ENCODE data around the gene ANKRD28. TPM values are rescaled to one million over a fixed set of nuclear protein-coding genes. Genes with fewer than 3 reads are reported as not detected.

The ANKRD28 gene
- total and polyA plus RNA-seq, 9 of the 15 experiments (the other 6 are each of a cell fraction or from before 2014, with no cell fraction given): 11.7 to 66.0 (median 36.7) TPM

DNA sequence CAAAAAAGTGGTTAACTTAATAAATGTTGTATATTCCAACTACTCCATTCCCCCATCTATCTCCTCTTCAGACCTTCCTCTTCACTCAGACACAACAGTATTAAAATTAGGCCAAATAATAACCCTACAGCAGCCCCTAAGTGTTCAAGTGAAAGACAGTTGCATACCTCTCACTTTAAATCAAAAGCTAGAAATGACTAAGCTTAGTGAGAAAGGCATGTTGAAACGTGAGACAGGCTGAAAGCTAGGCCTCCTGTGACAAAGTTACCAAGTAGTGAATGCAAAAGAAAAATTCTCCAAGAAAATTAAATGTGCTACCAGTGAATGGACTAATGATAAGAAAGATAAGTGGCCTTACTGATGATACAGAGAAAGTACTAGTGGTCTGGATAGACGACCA, 71.7 kb downstream of the ANKRD28 start (continued):
- TF ChIP-seq ATF7 (IDR thresholded peaks at IDR 0.05) (no peak), PHF20 (IDR thresholded peaks at IDR 0.05; ENCODE audit: partially characterized antibody) (no peak), KAT2B (IDR thresholded peaks at IDR 0.05; ENCODE audit: low read depth, low read length) (no peak), ZNF699 (CRISPR knock-in tag; IDR thresholded peaks at IDR 0.05; ENCODE audit: insufficient replicate concordance) (no peak), ZNF212 (CRISPR knock-in tag; IDR thresholded peaks at IDR 0.05) (no peak), SMARCC2 (IDR thresholded peaks at IDR 0.05; ENCODE audit: low read depth) (no peak)
- TF ChIP-seq, protein P1, sequence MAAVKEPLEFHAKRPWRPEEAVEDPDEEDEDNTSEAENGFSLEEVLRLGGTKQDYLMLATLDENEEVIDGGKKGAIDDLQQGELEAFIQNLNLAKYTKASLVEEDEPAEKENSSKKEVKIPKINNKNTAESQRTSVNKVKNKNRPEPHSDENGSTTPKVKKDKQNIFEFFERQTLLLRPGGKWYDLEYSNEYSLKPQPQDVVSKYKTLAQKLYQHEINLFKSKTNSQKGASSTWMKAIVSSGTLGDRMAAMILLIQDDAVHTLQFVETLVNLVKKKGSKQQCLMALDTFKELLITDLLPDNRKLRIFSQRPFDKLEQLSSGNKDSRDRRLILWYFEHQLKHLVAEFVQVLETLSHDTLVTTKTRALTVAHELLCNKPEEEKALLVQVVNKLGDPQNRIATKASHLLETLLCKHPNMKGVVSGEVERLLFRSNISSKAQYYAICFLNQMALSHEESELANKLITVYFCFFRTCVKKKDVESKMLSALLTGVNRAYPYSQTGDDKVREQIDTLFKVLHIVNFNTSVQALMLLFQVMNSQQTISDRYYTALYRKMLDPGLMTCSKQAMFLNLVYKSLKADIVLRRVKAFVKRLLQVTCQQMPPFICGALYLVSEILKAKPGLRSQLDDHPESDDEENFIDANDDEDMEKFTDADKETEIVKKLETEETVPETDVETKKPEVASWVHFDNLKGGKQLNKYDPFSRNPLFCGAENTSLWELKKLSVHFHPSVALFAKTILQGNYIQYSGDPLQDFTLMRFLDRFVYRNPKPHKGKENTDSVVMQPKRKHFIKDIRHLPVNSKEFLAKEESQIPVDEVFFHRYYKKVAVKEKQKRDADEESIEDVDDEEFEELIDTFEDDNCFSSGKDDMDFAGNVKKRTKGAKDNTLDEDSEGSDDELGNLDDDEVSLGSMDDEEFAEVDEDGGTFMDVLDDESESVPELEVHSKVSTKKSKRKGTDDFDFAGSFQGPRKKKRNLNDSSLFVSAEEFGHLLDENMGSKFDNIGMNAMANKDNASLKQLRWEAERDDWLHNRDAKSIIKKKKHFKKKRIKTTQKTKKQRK (IDR thresholded peaks at IDR 0.05; ENCODE audit: borderline replicate concordance, low read depth, low read length): no peak

- H3K79me2 ChIP-seq (ENCODE audit: control insufficient read depth, insufficient read depth, low read length): no peaks in the 10 kb centered on the region
- H3K27ac ChIP-seq (ENCODE audit: extremely low read depth, low read depth, low read length): no peak overlapping the region
- ATAC-seq (no peak), FAIRE-seq (no peak), DNase-seq (ENCODE audit: extremely low read depth in 1 of 4, low spot score in 3 of 4) (no peak)
- H3K9me3 ChIP-seq (replicated peaks; ENCODE audit: control insufficient read depth, insufficient read depth, low read depth, low read length): no peaks in the 10 kb centered on the region
- H3K4me1 ChIP-seq (replicated peaks in 1 of 2; ENCODE audit: control insufficient read depth in 2 of 2, insufficient read depth in 2 of 2, low read length in 2 of 2): no peaks in the 10 kb centered on the region
- POLR2A ChIA-PET: interaction anchor here (0.6 kb wide), 1 partner anchor 553 kb away, joined by 3 read pairs; no protein-coding TSS in a partner anchor
- no peak overlapping the region for H3K4me2 ChIP-seq (ENCODE audit: insufficient read depth, low read length)
- H3K36me3 ChIP-seq (ENCODE audit: control insufficient read depth, insufficient read depth, low read length): peaks cover 55% of the 10 kb centered on the region
- 94% methylated on average over 1 of the region's 1 CpG for WGBS (ENCODE audit: insufficient coverage, low coverage, missing lambda C conversion rate)
- CTCF ChIA-PET (ENCODE audit: low intra/inter-chr PET ratio): no interaction called here
- no peaks in the 10 kb centered on the region for H3K9me1 ChIP-seq (ENCODE audit: control insufficient read depth, insufficient read depth, low read length)
- no peaks in the 10 kb centered on the region for H3K27me3 ChIP-seq (ENCODE audit: control insufficient read depth in 2 of 2, insufficient read depth in 2 of 2, low read length in 2 of 2)
- intact Hi-C loops (cut with micrococcal nuclease): no loop called here
- H3K9ac ChIP-seq (ENCODE audit: insufficient read depth in 1 of 2, low read depth in 2 of 2, low read length in 2 of 2): no peak overlapping the region
- in situ Hi-C loops (cut with MboI): no loop called here
- no peak overlapping the region for H2AFZ ChIP-seq (ENCODE audit: low read depth, low read length)
- BruUV-seq (replicated peaks): no TSS peak
- H4K20me1 ChIP-seq (replicated peaks; ENCODE audit: control insufficient read depth, insufficient read depth, low read length): no peaks in the 10 kb centered on the region
- no peak overlapping the region for H3K4me3 ChIP-seq
- TF ChIP-seq RBM39 (optimal IDR thresholded peaks at IDR 0.05; ENCODE audit: low read depth, low read length) (no peak), ZNF444 (CRISPR knock-in tag; IDR thresholded peaks at IDR 0.05) (no peak), SAFB (IDR thresholded peaks at IDR 0.05; ENCODE audit: borderline replicate concordance, low read depth, low read length) (no peak), PHB (CRISPR knock-in tag; IDR thresholded peaks at IDR 0.05) (no peak), SMARCA5 (IDR thresholded peaks at IDR 0.05) (no peak), JUND (IDR thresholded peaks at IDR 0.05; ENCODE audit: borderline replicate concordance, low read depth, low read length) (no peak), JUND (tag; IDR thresholded peaks at IDR 0.05; ENCODE audit: borderline replicate concordance, low read depth, low read length) (no peak), GTF2A2 (tag; IDR thresholded peaks at IDR 0.05) (no peak), ZKSCAN3 (CRISPR knock-in tag; IDR thresholded peaks at IDR 0.05) (no peak)
These were observed 73.3 kb downstream of the ANKRD28 start for GRCh38 chr3:15724446-15724845.

Data from K562 (cell line).